HepG2 (cell line): ENCODE measurements around the gene GNAI2. TPM values are rescaled to one million over a fixed set of nuclear protein-coding genes. Genes with fewer than 3 reads are reported as not detected.
A peak's percentile ranks its signal among the peaks of the same experiment; 100 is the strongest.

Source experiments
- ATAC-seq: fragments of 200-7000 bp; cut with Tn5 transposase; 3 replicates; pipeline ENCODE4 v1.9.1; 2020; ENCODE audit warnings: mild to moderate bottlenecking, moderate library complexity
- BruUV-seq: library from RNA; stranded (reverse); fragments of 400-500 nt; replicated peaks from 2 replicates; lab custom pipeline; 2021; lab: Mats Ljungman, UMichigan
- CTCF ChIA-PET: fragments of 300-600 bp; formaldehyde crosslinking; extraction: SDS; loops from one replicate; lab custom pipeline; 2021; ENCODE audit warnings: low total read pairs, inconsistent platforms, low intra/inter-chr PET ratio; lab: Yijun Ruan, JAX
- POLR2A ChIA-PET: fragments of 350-600 bp; sonication (Branson Sonifier 250); formaldehyde crosslinking; loops from one replicate; lab custom pipeline; 2020; ENCODE audit warnings: antibody characterized with exemption, inconsistent platforms; lab: Yijun Ruan, JAX
- DNase-seq: peaks from one replicate; pipeline ENCODE4 v3.0.0-alpha.2; 2015; ENCODE audit warnings: low spot score
- FAIRE-seq: peaks from 3 replicates; lab custom pipeline; 2011; peaks lifted over from hg19 to GRCh38; lab: Jason Lieb, UNC
- H2AFZ ChIP-seq: one replicate; pipeline ENCODE4 v1.6.1; 2011; ENCODE audit warnings: low read length, inconsistent platforms
- H3K27ac ChIP-seq: fragments of 300-600 bp; 3 replicates; pipeline ENCODE4 v1.8.0; 2011; ENCODE audit warnings: mixed run types, mild to moderate bottlenecking, mixed read lengths, low read length, inconsistent platforms; ENCODE audit not compliant: insufficient read depth; ENCODE audit errors: extremely low read length
- H3K27me3 ChIP-seq, 2 experiments: fragments of 200-600 bp in 1 of 2; 2 replicates in 1 of 2; 3 replicates in 1 of 2; pipeline versions ENCODE4 v1.6.0 to v1.8.0; 2011; ENCODE audit warnings: low read length in 2 of 2, mild to moderate bottlenecking in 2 of 2, moderate library complexity in 2 of 2, inconsistent platforms in 1 of 2; ENCODE audit not compliant: insufficient read depth in 2 of 2, control insufficient read depth in 1 of 2
- H3K36me3 ChIP-seq, 2 experiments: fragments of 200-600 bp in 1 of 2; replicated peaks in 1 of 2; 2 replicates in 1 of 2; 3 replicates in 1 of 2; pipeline versions ENCODE4 v1.5.1 to v1.8.0; 2011; ENCODE audit warnings: low read length in 2 of 2, inconsistent platforms in 1 of 2; ENCODE audit not compliant: insufficient read depth in 2 of 2, control insufficient read depth in 1 of 2
- H3K4me1 ChIP-seq: 2 replicates; pipeline ENCODE4 v1.5.1; 2012; ENCODE audit warnings: low read length, inconsistent platforms; ENCODE audit not compliant: insufficient read depth
- H3K4me2 ChIP-seq: 2 replicates; pipeline ENCODE4 v1.6.0; 2011; ENCODE audit warnings: low read depth, low read length, inconsistent platforms
- H3K4me3 ChIP-seq, 3 experiments: fragments of 200-600 bp in 1 of 3; sonication (generic), shearing (Covaris generic) in 1 of 3; replicated peaks in 1 of 3; 2 replicates each; pipeline ENCODE4 v1.5.1; 2011 to 2016; ENCODE audit warnings: low read length in 3 of 3, inconsistent platforms in 2 of 3, low read depth in 2 of 3, mild to moderate bottlenecking in 2 of 3, control low read depth in 1 of 3, mixed read lengths in 1 of 3; ENCODE audit not compliant: insufficient read depth in 1 of 3
- H3K79me2 ChIP-seq: one replicate; pipeline ENCODE4 v1.6.1; 2011; ENCODE audit warnings: low read length, inconsistent platforms; ENCODE audit not compliant: insufficient read depth
- H3K9ac ChIP-seq: 2 replicates; pipeline ENCODE4 v1.6.0; 2011; ENCODE audit warnings: mild to moderate bottlenecking, low read depth, low read length, inconsistent platforms; ENCODE audit not compliant: insufficient read depth
- H3K9me3 ChIP-seq: 2 replicates; pipeline ENCODE4 v1.5.1; 2012; ENCODE audit warnings: mild to moderate bottlenecking, low read length
- H4K20me1 ChIP-seq: 2 replicates; pipeline ENCODE4 v1.6.0; 2011; ENCODE audit warnings: inconsistent platforms, mild to moderate bottlenecking, low read length, moderate library complexity; ENCODE audit not compliant: insufficient read depth
- AGO2 ChIP-seq: fragments of 200-400 bp; formaldehyde crosslinking; optimal IDR thresholded peaks from 2 replicates; pipeline ENCODE3; 2017; ENCODE audit warnings: mild to moderate bottlenecking, low read depth, low read length, moderate library complexity
- AKAP8 ChIP-seq: sonication (generic); formaldehyde crosslinking; IDR thresholded peaks from 2 replicates; pipeline ENCODE4 v1.5.1; 2020; ENCODE audit warnings: mild to moderate bottlenecking, missing genetic modification reagents
- ARNTL ChIP-seq: sonication (generic); formaldehyde crosslinking; IDR thresholded peaks from 2 replicates; pipeline ENCODE4 v1.4.0; 2020; ENCODE audit warnings: mild to moderate bottlenecking, missing genetic modification reagents
- NRL ChIP-seq: sonication (generic); formaldehyde crosslinking; IDR thresholded peaks from 2 replicates; pipeline ENCODE4 v1.5.0; 2020; ENCODE audit warnings: missing genetic modification reagents, mild to moderate bottlenecking, moderate library complexity, borderline replicate concordance
- POGZ ChIP-seq: sonication (generic); formaldehyde crosslinking; IDR thresholded peaks from 2 replicates; pipeline ENCODE4 v1.4.0; 2020; ENCODE audit warnings: mild to moderate bottlenecking, missing genetic modification reagents
- POLR2G ChIP-seq: fragments of 200-400 bp; formaldehyde crosslinking; IDR thresholded peaks from 2 replicates; pipeline ENCODE4 v1.6.1; 2018; ENCODE audit warnings: mild to moderate bottlenecking, low read depth, low read length, moderate library complexity
- RXRA ChIP-seq: sonication (generic); formaldehyde crosslinking; IDR thresholded peaks from 2 replicates; pipeline ENCODE4 v1.5.1; 2020; ENCODE audit warnings: missing genetic modification reagents
- SYNCRIP ChIP-seq: fragments of 200-400 bp; formaldehyde crosslinking; IDR thresholded peaks from 2 replicates; pipeline ENCODE4 v1.6.1; 2018; ENCODE audit warnings: mild to moderate bottlenecking, low read depth, low read length; ENCODE audit not compliant: insufficient read depth
- ZBTB21 ChIP-seq: sonication (generic); formaldehyde crosslinking; IDR thresholded peaks from 2 replicates; pipeline ENCODE4 v1.4.0; 2020; ENCODE audit warnings: missing genetic modification reagents
- ZKSCAN1 ChIP-seq: fragments of 150-350 bp; IDR thresholded peaks from 2 replicates; pipeline ENCODE4 v1.6.1; 2014; ENCODE audit warnings: low read length
- ZNF441 ChIP-seq: sonication (generic); formaldehyde crosslinking; IDR thresholded peaks from 2 replicates; pipeline ENCODE4 v1.7.0; 2021; ENCODE audit warnings: missing genetic modification reagents, borderline replicate concordance
- ZNF563 ChIP-seq: sonication (generic); formaldehyde crosslinking; IDR thresholded peaks from 2 replicates; pipeline ENCODE4 v1.8.0; 2022; ENCODE audit warnings: mild to moderate bottlenecking, moderate library complexity, missing genetic modification reagents
- ZNF572 ChIP-seq: sonication (generic); formaldehyde crosslinking; IDR thresholded peaks from 2 replicates; pipeline ENCODE4 v1.5.1; 2020; ENCODE audit warnings: mild to moderate bottlenecking, missing genetic modification reagents
- ZNF749 ChIP-seq: sonication (generic); formaldehyde crosslinking; IDR thresholded peaks from 2 replicates; pipeline ENCODE4 v1.8.0; 2022; ENCODE audit warnings: mild to moderate bottlenecking, missing genetic modification reagents, moderate library complexity, borderline replicate concordance
- WGBS: methylation state at CpG from one replicate; pipeline ENCODE4 v1.1.6; 2017; ENCODE audit warnings: low lambda C conversion rate; 5-methylcytosine and 5-hydroxymethylcytosine counted together
- in situ Hi-C: cut with HindIII; loops from 2 replicates; pipeline ENCODE4 v1.10.0; 2017; ENCODE audit warnings: low pct_unique_long_range_greater_than_20kb; ENCODE audit not compliant: extremely low pct_ligation_motif_present
- intact Hi-C: fragments of 100-400 bp; cut with micrococcal nuclease; formaldehyde crosslinking; loops from one replicate; pipeline ENCODE4 v1.10.0; 2022; ENCODE audit not compliant: unreplicated experiment
- polyA plus RNA-seq, 8 experiments: library from polyadenylated mRNA; depleted of rRNA in 3 of 8; stranded (reverse) in 7 of 8; unstranded in 1 of 8; fragments of >200 nt; fragmentation: Illumina TruSeq in 4 of 8; extraction: Trizol in 4 of 8; gene quantifications; 2 replicates each; pipeline versions ENCODE4 v1.2.1 to v1.2.3, GENCODE V29; 2011 to 2016; ENCODE audit warnings: low read depth in 4 of 8, missing spikeins in 1 of 8, mixed read lengths in 1 of 8; ENCODE audit not compliant: insufficient read depth in 1 of 8
- total RNA-seq, 5 experiments: library from RNA; depleted of rRNA; stranded (reverse); fragments of >200 nt; fragmentation: Illumina TruSeq; extraction: Trizol; gene quantifications; 2 replicates each; pipeline ENCODE4 v1.2.3, GENCODE V29; 2016; ENCODE audit warnings: low read depth in 1 of 5
- TF ChIP-seq, protein P1 (sequence below): sonication (generic); formaldehyde crosslinking; IDR thresholded peaks from 2 replicates; pipeline ENCODE4 v1.5.1; 2020; ENCODE audit warnings: missing genetic modification reagents, mild to moderate bottlenecking, borderline replicate concordance
- TF ChIP-seq, protein P2 (sequence below): IDR thresholded peaks from 2 replicates; pipeline ENCODE4 v1.6.1; 2016; ENCODE audit warnings: missing biosample characterization, missing genetic modification reagents, low read depth

GNAI2 gene
- total and polyA plus RNA-seq, 2 of the 13 experiments (the other 11 are each of a cell fraction or from before 2014, with no cell fraction given): 51.1 to 66.2 TPM

- Histone ChIP-seq H3K4me3 (no peak within 1 kb of the TSS), H4K20me1 (no peaks in the 10 kb centered on the region; the same call in 1 of the 2 replicates), H3K9me3 (no peaks in the 10 kb centered on the region), H2AFZ (no peak within 1 kb of the TSS), H3K4me2 (no peak within 1 kb of the TSS), H3K27me3 (no peaks in the 10 kb centered on the region), H3K4me1 (peaks cover 37% of the 10 kb centered on the region), H3K79me2 (no peaks in the 10 kb centered on the region), H3K27ac (no peak within 1 kb of the TSS), H3K36me3 (peaks cover 14 to 28% of the 10 kb centered on the region in 2 experiments), H3K9ac (no peak within 1 kb of the TSS)
- no peak for FAIRE-seq
- ChIA-PET POLR2A (interaction anchor here (0.9 to 6.2 kb wide), 9 partner anchors 9 to 46 kb away, joined by 3 to 28 read pairs (median 5); partner anchors contain the start of genes HYAL3, IFRD2 and NAA80), CTCF (no interaction called here)
- in situ Hi-C loops (loop anchor here (10.0 kb wide), 1 partner anchor 84 kb away; the partner anchor contains the start of gene GNAT1), intact Hi-C loops (no loop called here)
- BruUV-seq: no TSS peak
- TF ChIP-seq ZBTB21 (CRISPR knock-in tag) (no peak), ZNF563 (CRISPR knock-in tag) (0 out of 2 replicates have a peak, but pooled peaks have one; percentile 19), AGO2 (peak; percentile 65), RXRA (CRISPR knock-in tag) (no peak), NRL (0 out of 2 replicates have a peak, but pooled peaks have one; percentile 33), SYNCRIP (no peak), ZNF572 (no peak), ZNF749 (no peak), ZNF441 (no peak), POGZ (CRISPR knock-in tag) (no peak), POLR2G (peak; percentile 44; the same call in 1 of the 2 replicates), ARNTL (no peak), ZKSCAN1 (no peak), AKAP8 (CRISPR knock-in tag) (0 out of 2 replicates have a peak, but pooled peaks have one; percentile 44)
- TF ChIP-seq, protein P1, sequence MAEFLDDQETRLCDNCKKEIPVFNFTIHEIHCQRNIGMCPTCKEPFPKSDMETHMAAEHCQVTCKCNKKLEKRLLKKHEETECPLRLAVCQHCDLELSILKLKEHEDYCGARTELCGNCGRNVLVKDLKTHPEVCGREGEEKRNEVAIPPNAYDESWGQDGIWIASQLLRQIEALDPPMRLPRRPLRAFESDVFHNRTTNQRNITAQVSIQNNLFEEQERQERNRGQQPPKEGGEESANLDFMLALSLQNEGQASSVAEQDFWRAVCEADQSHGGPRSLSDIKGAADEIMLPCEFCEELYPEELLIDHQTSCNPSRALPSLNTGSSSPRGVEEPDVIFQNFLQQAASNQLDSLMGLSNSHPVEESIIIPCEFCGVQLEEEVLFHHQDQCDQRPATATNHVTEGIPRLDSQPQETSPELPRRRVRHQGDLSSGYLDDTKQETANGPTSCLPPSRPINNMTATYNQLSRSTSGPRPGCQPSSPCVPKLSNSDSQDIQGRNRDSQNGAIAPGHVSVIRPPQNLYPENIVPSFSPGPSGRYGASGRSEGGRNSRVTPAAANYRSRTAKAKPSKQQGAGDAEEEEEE (CRISPR knock-in tag): no peak
- TF ChIP-seq, protein P2, sequence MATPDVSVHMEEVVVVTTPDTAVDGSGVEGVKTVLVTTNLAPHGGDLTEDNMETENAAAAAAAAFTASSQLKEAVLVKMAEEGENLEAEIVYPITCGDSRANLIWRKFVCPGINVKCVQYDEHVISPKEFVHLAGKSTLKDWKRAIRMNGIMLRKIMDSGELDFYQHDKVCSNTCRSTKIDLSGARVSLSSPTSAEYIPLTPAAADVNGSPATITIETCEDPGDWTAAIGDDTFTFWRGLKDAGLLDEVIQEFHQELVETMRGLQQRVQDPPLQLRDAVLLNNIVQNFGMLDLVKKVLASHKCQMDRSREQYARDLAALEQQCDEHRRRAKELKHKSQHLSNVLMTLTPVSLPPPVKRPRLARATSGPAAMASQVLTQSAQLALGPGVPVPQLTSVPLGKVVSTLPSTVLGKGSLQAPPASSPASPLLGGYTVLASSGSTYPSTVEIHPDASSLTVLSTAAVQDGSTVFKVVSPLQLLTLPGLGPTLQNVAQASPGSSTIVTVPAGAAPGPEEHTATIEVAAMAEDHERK (CRISPR knock-in tag): no peak
- WGBS: no CpG with 5 or more reads among the region's 2 CpGs
- peak; percentile 9 for ATAC-seq
- DNase-seq: no peak
Observed at GRCh38 chr3:50278880-50279224, 42.8 kb downstream of the GNAI2 start, which contains the start of gene LSMEM2. Gene LSMEM2 (plus strand): TSS chr3:50279087. CDS start chr3:50279114, 27 bp downstream.
